Upper lobe of right lung (tissue), 1 donor: ENCODE results near the gene SNAPC4. TPM values are rescaled to one million over a fixed set of nuclear protein-coding genes. Genes with fewer than 3 reads are reported as not detected.

ENCODE experiments used
- ATAC-seq: fragments of 200-7000 bp; cut with Tn5 transposase; one replicate; pipeline ENCODE4 v1.9.1; 2020; ENCODE audit warnings: mild to moderate bottlenecking, moderate library complexity
- DNase-seq: peaks from one replicate; pipeline ENCODE4 v3.0.0-alpha.2; 2020
- H3K27ac ChIP-seq: fragments of 200-600 bp; one replicate; pipeline ENCODE4 v1.8.0; 2022
- H3K27me3 ChIP-seq: fragments of 200-600 bp; one replicate; pipeline ENCODE4 v1.8.0; 2022; ENCODE audit warnings: mild to moderate bottlenecking
- H3K36me3 ChIP-seq: fragments of 200-600 bp; one replicate; pipeline ENCODE4 v1.8.0; 2022
- H3K4me1 ChIP-seq: fragments of 200-600 bp; one replicate; pipeline ENCODE4 v1.8.0; 2022
- H3K4me3 ChIP-seq: fragments of 200-600 bp; one replicate; pipeline ENCODE4 v1.8.0; 2022; ENCODE audit warnings: mild to moderate bottlenecking
- H3K9me3 ChIP-seq: fragments of 200-600 bp; one replicate; pipeline ENCODE4 v1.8.0; 2022
- intact Hi-C: fragments of 100-400 bp; cut with DNase I; formaldehyde crosslinking; loops from one replicate; pipeline ENCODE4 v1.11.0; 2022
- total RNA-seq: library from RNA; stranded (reverse); fragmentation: NEBNext Ultra II Directional; extraction: Animal tissue kit (Norgen Biotek cat#: 25700); gene quantifications from one replicate; pipeline ENCODE4 v1.2.1, GENCODE V29; 2021
- TF ChIP-seq, protein P1 (sequence below): fragments of 200-600 bp; IDR thresholded peaks from one replicate; pipeline ENCODE4 v1.8.0; 2022; ENCODE audit warnings: antibody characterized with exemption
- donor health status: DM: no; HTN: yes; CAD: no; lungs with severe emphysema.

SNAPC4 gene
- total RNA-seq, 1 donor from 2014 or later: 7.2 TPM

DNA sequence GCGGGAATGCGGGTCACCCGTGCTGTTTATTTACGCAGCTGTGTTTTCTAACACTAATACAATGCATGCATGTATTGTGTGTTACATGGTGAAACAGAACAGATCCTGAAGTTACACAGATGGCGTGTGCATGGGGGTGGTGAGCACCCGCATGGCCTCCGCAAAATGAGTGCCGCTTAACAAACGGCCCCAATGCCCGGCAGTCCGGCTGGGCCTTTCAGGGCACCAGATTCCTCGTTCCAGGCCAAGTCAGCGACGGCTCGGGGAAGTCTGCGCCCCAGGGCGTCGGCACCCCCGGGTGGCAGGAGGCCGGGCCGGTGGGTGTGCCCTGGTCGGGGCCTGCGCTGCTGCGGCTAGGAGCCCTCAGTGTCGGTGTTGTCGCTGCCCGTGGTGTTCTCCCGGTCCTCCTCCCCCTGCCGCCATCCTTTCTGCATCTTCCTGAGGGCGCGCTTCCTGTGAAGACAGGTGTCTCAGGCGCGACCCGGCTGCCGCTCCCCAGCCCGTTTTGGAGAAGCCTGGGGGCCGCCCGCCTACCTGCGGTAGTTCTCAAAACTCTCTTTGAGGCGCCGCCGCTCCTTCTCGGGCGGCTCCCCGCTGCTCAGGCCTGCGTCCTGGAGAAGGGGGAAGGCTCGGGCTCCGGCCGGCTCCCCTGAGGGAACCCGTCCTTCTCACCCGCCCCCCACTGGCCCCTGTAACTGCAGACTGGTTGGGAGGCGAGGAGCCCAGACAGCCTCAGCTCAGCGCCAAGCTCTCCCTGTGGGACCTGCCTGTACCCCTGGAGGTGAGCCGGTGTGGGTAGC, 35.8 kb downstream of the SNAPC4 start:
- Histone ChIP-seq H3K27me3 (no peaks in the 10 kb centered on the region), H3K4me1 (peaks cover 12% of the 10 kb centered on the region), H3K27ac (no peak overlapping the region), H3K9me3 (no peaks in the 10 kb centered on the region), H3K36me3 (no peaks in the 10 kb centered on the region), H3K4me3 (peak overlapping the region; percentile 71)
- DNase-seq: no peak
- TF ChIP-seq, protein P1, sequence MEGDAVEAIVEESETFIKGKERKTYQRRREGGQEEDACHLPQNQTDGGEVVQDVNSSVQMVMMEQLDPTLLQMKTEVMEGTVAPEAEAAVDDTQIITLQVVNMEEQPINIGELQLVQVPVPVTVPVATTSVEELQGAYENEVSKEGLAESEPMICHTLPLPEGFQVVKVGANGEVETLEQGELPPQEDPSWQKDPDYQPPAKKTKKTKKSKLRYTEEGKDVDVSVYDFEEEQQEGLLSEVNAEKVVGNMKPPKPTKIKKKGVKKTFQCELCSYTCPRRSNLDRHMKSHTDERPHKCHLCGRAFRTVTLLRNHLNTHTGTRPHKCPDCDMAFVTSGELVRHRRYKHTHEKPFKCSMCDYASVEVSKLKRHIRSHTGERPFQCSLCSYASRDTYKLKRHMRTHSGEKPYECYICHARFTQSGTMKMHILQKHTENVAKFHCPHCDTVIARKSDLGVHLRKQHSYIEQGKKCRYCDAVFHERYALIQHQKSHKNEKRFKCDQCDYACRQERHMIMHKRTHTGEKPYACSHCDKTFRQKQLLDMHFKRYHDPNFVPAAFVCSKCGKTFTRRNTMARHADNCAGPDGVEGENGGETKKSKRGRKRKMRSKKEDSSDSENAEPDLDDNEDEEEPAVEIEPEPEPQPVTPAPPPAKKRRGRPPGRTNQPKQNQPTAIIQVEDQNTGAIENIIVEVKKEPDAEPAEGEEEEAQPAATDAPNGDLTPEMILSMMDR: no peak
- intact Hi-C loops: no loop called here
- ATAC-seq: no peak

DNA sequence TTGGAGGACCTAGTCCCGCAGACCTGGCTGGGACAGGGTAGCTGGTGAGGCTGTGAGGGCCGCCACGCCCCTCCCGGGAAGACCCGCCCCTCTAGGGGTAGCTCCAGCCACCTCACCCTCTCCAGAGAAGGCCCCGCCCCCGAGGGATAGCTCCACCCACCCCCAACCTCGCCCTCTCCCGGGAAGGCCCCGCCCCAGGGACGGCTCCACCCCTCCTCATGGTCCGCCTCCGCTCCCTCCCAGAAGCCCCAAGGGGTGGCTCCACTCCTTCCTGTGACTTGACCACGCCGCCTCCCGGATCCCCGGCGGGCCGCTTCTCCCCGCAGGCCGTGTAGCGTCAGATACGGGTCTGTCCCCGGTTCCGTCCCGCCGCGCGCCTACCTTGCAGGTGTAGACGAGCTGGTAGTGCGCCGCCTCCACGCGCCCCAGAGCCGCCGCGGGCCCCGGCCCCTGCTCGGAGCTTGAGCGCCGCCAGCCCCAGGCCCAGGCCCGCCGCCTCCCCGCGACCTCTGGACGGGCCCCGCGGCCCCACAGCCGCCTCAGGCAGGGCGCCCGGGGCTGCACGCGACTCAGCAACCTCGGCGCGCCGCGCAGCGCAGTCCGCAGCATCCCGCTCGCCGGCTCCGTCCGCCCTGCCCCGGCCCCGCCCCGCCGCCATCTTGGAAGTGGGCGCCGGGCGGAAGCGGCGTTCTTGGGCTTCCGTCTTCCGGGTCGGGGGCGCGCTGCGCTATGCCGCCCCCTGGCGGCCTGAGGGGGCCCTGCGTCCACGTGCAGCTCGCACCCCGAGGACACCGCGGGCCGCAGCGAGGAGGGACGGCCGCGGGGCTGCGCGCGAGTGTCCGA, 36.6 kb downstream of the SNAPC4 start, which contains the start of gene DNLZ:
Gene DNLZ (minus strand): TSS at position 639 of the 843 bp plus-strand sequence. CDS start 30 bp downstream, at position 609.
- intact Hi-C loops: no loop called here
- no peaks in the 10 kb centered on the region for H3K27me3 ChIP-seq
- no peaks in the 10 kb centered on the region for H3K9me3 ChIP-seq
- TF ChIP-seq, protein P1: peak; percentile 98
- H3K4me3 ChIP-seq: peak within 1 kb of the TSS; percentile 71
- DNase-seq (peak; percentile 99), ATAC-seq (peak; percentile 94)
- H3K36me3 ChIP-seq: no peaks in the 10 kb centered on the region
- peaks cover 12% of the 10 kb centered on the region for H3K4me1 ChIP-seq
- peak within 1 kb of the TSS; percentile 91 for H3K27ac ChIP-seq

DNA sequence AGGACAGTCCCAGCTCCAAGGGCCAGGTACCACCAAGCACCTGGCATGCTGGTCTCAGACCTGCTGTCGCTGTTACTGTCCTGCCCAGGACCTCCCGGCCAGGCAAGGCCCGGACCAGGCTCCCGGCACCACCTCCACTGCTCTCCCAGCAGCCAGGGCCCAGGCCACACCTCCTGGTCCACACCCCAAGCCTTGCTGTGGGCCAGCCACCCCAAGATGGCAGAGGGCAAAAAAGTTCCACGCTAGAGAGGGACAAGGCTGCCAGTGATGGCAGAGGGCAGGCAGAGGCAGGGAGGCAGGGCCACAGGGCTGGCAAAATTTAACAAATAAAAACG, 37.6 kb downstream of the SNAPC4 start:
- no peak for DNase-seq
- peak overlapping the region; percentile 30 for H3K27ac ChIP-seq

DNA sequence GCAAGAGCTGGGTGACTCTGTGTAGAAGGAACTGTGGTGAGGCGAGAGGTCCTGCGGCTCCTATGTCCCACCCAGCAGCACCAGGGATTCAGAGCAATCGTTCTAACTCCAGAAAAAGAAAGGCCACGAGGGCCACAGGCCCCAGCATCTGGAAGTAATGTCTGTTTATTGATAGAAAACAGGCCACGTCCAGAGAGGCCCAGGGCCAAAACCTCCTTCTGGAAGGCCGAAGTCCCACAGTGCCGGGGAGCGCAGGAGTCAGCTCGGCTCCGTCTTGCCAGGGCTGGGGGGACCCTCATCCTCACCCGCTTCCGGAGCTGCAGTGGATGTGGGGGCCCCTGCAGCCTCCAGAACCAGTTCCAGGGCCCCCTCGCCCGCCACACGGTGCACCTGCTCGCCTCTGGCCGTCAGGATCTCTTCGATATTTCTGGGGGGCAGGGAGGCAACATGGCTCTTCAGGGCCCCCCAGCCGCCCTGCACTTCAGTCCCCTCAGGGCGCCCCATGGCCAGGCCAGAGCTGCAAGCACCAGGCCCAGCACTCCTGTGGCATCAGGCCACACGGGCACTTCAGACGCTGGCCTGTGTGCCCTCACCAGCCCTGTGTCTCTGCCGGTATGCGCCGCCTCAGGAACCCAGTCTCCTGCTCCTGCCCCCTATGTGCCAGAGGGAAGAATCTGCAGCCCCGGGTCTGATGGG, 38.1 kb downstream of the SNAPC4 start:
- peaks cover 12% of the 10 kb centered on the region for H3K4me1 ChIP-seq
- no peaks in the 10 kb centered on the region for H3K27me3 ChIP-seq
- H3K4me3 ChIP-seq: no peak overlapping the region
- no peaks in the 10 kb centered on the region for H3K9me3 ChIP-seq
- H3K27ac ChIP-seq: no peak overlapping the region
- TF ChIP-seq, protein P1: no peak
- intact Hi-C loops: no loop called here
- ATAC-seq (no peak), DNase-seq (no peak)
- no peaks in the 10 kb centered on the region for H3K36me3 ChIP-seq

More for the DNA sequence above, 37.6 kb downstream of the SNAPC4 start:
- H3K27me3 ChIP-seq: no peaks in the 10 kb centered on the region
- peaks cover 12% of the 10 kb centered on the region for H3K4me1 ChIP-seq
- ATAC-seq: no peak
- TF ChIP-seq, protein P1: no peak
- intact Hi-C loops: no loop called here
- no peak overlapping the region for H3K4me3 ChIP-seq
- H3K9me3 ChIP-seq: no peaks in the 10 kb centered on the region
- no peaks in the 10 kb centered on the region for H3K36me3 ChIP-seq

DNA sequence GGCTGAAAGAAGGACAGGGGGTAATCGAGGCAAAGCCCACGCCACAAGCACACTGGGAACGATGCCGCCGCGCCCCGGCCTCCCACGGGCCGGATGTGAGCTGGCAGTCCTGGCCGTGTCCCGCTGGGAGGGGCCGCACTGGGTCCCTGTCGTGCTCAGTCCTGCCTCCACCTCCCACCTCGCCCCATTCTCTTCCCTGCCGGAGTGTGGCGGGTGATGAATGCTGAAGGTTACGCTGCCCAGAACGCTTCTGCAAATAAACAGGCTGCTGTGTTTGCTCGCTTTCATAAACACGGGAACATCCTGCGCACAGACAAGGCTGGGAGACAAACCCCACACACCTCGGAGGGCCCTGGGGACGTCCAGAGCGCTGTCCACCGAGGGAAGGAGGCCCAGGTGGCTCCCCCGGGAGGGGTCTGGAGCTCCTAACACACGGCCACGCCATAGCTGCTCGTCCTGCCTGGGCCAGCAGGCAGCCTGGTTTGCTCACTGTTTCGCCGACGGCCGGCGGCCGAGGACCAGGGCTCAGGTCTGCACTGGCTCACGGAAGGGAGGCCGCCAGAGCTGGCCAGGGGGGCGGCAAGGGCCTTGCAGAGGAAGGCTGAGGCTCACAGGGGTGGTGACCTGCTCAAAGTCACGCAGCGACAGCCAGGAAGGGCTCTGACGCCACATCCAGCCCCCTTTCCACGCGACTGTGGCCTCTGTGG, 38.8 kb downstream of the SNAPC4 start:
- H3K9me3 ChIP-seq: no peaks in the 10 kb centered on the region
- H3K4me3 ChIP-seq: no peak overlapping the region
- DNase-seq (no peak), ATAC-seq (no peak)
- peaks cover 12% of the 10 kb centered on the region for H3K4me1 ChIP-seq
- H3K27ac ChIP-seq: peak overlapping the region; percentile 30
- intact Hi-C loops: no loop called here
- H3K36me3 ChIP-seq: peaks cover 4% of the 10 kb centered on the region
- TF ChIP-seq, protein P1: no peak
- H3K27me3 ChIP-seq: no peaks in the 10 kb centered on the region
